ENCODE results near the gene BNIP5.

DNA sequence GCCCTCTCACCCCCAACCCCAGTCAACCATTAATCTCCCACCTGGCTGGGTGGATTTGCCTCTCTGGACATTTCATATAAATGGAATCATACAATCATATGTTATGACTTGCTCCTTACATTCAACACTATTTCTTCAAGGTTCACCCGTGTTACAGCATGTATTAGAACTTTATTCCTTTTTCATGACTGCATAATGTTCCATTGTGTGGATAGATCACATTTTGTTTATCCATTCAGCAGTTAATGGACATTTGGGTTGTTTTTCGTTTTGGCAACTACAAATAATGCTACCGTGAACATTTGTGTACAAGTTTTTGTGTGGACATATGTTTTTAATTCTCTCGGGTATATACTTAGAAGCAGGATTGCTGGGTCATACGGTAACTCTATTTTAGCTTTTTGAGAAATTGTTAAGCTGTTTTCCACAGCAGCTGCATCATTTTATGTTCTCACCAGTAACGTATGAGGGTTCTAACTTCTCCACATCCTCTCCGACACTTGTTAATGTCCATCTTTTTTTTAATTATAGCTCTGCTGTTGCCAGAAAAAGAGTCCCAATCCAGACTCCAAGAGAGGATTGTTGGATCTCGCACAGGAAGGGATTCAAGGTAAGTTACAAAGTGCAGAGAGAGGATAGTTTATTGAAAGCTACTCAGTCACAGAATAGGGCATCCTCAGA, 15.9 kb upstream of the BNIP5 start:
- TF ChIP-seq, protein P1, sequence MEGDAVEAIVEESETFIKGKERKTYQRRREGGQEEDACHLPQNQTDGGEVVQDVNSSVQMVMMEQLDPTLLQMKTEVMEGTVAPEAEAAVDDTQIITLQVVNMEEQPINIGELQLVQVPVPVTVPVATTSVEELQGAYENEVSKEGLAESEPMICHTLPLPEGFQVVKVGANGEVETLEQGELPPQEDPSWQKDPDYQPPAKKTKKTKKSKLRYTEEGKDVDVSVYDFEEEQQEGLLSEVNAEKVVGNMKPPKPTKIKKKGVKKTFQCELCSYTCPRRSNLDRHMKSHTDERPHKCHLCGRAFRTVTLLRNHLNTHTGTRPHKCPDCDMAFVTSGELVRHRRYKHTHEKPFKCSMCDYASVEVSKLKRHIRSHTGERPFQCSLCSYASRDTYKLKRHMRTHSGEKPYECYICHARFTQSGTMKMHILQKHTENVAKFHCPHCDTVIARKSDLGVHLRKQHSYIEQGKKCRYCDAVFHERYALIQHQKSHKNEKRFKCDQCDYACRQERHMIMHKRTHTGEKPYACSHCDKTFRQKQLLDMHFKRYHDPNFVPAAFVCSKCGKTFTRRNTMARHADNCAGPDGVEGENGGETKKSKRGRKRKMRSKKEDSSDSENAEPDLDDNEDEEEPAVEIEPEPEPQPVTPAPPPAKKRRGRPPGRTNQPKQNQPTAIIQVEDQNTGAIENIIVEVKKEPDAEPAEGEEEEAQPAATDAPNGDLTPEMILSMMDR (IDR thresholded peaks at IDR 0.05), result no peak
- no peak for TF ChIP-seq POLR2A (IDR thresholded peaks at IDR 0.05)
